ENCODE measurements around the gene MCL1.
"Not testable (repeated sequence)": the region's sequence is repeated elsewhere in the genome, so short reads cannot be mapped to it uniquely, and the experiment has no call there.

- TF ChIP-seq OVOL3 (tag by site-specific recombination; IDR thresholded peaks at IDR 0.05); ZNF423 (tag by site-specific recombination; IDR thresholded peaks at IDR 0.05); ZNF555 (tag by site-specific recombination; conservative IDR thresholded peaks at IDR 0.05); CTCF (tag by site-specific recombination; IDR thresholded peaks at IDR 0.05); TCF7L2 (IDR thresholded peaks at IDR 0.05; ENCODE audit: borderline replicate concordance, low read depth, low read length); ZBTB49 (tag by site-specific recombination; IDR thresholded peaks at IDR 0.05; ENCODE audit: low read depth); ZBTB26 (tag by site-specific recombination; optimal IDR thresholded peaks at IDR 0.05): not testable (repeated sequence)
Observed at GRCh38 chr1:150624134-150624533, 44.7 kb upstream of the MCL1 start.

All from HEK293 (cell line).